KG1 (cell line): ENCODE measurements around the gene GMNN.
"Not testable (repeated sequence)": the region's sequence is repeated elsewhere in the genome, so short reads cannot be mapped to it uniquely, and the experiment has no call there.

Source experiments
- DNase-seq: peaks from one replicate; lab custom pipeline; 2025; lab: John Stamatoyannopoulos, UW

The GMNN gene

GRCh38 chr6:24774696-24775519, at the start of gene GMNN:
GMNN (plus strand) TSS chr6:24774937; CDS start chr6:24777247, 2,310 bp downstream.
- peak; percentile 92 for DNase-seq

DNA sequence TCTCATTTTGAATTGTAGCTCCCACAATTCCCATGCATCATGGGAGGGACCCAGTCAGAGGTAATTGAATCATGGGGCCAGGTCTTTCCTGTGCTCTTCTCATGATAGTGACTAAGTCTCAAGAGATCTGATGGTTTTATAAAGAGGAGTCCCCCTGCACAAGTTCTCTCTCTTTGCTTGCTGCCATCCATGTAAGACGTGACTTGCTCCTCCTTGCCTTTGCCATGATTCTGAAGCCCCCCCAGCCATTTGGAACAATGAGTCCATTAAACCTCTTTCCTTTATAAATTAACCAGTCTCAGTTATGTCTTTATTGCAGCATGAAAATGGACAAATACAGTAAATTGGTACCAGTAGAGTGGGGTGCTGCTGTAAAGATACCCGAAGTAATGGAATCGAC, 44.1 kb upstream of the GMNN start:
- DNase-seq = not testable (repeated sequence)

DNA sequence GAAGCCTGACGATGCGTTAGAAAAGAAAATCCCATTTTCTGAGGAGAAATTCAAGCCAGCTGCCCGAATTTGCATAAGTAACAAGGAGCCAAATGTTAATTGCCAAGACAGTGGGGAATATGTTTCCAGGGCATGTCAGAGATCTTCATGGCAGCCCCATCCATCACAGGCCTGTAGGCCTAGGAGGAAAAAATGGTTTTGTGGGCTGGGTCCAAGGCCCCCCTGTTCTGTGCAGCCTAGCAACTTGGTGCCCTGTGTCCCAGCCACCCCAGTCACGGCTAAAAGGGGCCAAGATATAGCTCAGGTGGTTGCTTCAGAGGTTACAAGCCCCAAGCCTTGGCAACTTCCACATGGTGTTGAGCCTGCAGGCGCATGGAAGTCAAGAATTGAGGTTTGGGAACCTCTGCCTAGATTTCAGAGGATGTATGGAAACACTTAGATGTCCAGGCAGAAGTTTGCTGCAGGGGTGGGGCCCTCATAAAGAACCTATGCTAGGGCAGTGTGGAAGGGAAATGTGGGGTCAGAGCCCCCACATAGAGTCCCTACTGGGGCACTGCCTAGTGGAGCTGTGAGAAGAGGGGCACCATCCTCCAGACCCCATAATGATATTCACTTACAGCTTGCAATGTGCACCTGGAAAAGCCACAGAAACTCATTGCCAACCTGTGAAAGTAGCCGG, 43.1 kb upstream of the GMNN start:
- DNase-seq = not testable (repeated sequence)

DNA sequence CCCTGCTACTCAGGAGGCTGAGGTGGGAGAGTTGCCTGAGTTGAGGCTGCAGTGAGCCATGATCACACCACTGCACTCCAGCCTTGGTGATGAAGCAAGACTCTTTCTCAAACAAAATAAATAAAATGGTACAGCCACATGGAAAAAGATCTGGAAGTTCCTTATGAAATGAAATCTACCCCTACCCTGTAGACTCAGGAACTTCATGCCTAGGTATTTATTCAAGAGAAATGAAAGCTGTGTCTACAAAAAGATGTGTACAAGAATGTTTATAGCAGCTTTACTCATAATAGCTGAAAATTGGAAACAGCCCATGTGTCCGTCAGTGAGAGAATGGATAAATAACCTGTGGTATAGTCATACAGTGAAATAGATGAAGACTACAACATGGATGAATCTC, 40.6 kb upstream of the GMNN start:
- DNase-seq = no peak

DNA sequence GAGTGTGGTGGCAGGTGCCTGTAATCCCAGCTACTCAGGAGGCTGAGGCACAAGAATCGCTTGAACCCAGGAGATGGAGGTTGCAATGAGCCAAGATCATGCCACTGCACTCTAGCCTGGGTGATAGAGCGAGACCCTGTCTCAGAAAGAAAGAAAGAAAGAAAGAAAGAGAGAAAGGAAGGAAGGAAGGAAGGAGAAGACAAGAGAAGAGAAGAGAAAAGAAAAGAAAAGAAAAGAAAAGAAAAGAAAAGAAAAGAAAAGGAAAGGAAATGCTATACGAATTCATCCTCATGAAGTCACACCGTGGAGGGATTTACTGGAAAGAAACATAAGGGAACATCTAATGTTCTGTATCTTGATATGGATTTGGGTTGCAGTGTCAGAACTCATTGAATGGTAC, 40.0 kb upstream of the GMNN start:
- not testable (repeated sequence) for DNase-seq

DNA sequence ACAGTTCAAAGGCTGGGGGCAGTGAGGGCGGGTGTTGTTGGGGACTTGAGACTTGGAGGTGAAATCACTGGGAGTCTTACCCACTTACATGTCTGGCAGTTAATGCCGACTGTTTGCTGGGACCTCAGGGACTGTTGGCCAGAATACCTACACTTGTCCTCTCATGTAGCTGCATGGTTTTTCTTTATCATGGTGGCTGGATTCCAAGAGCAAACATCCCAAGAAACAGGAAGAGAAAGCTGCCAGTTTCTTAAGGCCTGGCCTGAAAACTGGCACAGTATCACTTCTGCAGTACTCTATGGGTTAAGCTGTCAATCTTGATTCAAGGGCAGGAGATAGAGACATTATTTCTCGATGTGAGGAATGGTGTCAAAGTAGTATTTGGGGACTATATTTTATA, 36.0 kb upstream of the GMNN start:
- DNase-seq = no peak

DNA sequence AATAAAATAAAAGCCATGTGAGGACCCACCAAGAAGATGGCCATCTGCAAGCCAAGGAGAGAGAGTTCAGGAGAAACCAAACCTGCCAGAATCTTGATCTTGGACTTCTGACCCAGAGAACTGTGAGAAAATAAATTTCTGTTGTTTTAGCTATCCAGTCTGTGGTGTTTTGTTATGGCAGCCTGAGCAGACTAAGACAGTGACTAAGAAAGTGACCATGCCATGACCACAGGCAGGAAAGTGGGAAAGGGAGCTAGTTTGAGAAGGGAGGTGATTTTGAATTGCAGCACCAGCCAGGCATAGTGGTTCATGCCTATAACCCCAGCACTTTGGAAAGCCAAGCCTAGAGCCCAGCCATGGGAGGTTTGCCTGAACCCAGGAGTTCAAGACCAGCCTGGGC, 33.9 kb upstream of the GMNN start:
- no peak for DNase-seq

- no peak for DNase-seq
Observed at GRCh38 chr6:24742216-24742738, 32.5 kb upstream of the GMNN start.

- no peak for DNase-seq
Observed at GRCh38 chr6:24743265-24743943, 31.3 kb upstream of the GMNN start.

- no peak for DNase-seq
Observed at GRCh38 chr6:24743944-24744335, 30.8 kb upstream of the GMNN start.

DNA sequence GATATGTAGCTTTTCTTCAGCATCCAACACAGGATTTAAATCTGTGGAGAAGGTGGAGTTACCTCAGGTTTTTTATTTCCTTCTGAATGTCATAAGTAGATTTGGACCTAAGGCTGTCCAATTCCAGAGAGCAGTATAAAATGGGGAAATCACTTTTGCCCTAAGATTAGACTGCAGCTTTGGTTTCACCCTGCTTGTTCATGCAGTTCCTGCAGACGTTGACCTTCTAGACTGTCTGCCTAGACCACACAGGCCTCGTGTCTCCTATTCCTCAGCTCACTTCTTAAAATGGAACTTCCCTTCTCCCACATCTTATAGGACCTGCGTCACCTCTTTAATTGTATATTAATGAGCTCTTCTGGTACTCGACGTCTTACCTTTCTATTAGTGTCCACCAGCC, 29.8 kb upstream of the GMNN start:
- no peak for DNase-seq

- no peak for DNase-seq
Observed at GRCh38 chr6:24749297-24749696, 25.4 kb upstream of the GMNN start.

DNA sequence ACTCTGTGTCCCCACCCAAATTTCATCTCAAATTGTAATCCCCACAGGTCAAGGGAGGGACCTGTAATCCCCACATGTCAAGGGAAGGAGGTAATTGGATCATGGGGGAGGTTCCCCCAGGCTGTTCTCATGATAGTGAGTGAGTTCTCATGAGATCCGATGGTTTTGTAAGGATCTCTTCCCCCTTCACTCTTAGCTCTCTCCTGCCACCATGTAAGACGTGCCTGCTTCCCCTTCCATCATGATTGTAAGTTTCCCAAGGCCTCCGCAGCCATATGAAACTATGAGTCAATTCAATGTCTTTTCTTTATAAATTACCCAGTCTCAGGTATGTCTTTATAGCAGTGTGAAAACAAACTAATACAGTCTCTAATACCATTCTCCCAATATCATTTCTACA, 23.9 kb upstream of the GMNN start:
- DNase-seq = not testable (repeated sequence)

DNA sequence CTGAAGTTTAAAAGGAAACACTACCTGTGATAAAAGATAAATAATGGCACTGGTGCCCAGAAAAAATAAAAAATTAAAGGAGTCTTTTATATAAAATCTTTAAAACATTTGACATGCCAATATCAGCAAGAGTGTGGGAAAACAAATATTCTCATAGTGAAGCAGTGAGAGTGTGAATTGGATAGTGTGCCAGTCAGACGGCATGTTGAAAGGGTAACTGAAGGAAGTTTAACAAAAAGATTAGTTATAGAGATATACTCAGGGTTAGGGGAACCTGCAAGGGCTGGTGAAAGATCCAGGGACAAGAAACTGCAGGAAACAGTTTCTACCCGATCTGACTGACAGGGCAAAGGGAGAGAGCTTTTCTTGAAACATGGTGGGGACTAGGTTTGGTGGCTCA, 22.2 kb upstream of the GMNN start:
- DNase-seq = no peak

DNA sequence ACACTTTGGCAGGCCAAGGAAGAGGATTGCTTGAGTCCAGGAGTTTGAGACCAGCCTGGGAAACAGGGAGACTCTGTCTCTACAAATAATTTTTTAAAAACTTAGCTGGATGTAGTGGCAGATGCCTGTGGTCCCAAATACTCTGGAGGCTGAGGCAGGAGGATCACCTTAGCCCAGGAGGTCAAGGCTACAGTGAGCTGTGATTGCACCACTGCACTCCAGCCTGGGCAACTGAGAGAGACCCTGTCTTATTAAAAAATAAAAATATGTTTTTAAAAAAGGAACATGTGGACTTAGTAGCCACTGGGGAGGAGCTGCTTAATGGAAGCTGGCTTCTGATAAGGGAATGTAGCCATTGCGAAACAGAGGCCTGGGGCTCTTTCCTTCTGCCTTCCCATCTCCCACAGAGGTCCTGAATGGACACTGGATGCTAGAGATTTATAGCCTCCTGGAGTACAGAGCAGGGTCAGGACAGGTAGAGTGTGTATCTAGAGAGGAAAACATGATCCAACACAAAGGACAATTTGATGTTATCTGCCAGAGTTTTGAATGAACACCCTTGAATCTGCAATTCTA, 21.7 kb upstream of the GMNN start:
- no peak for DNase-seq

- no peak for DNase-seq
Observed at GRCh38 chr6:24753545-24753944, 21.2 kb upstream of the GMNN start.

DNA sequence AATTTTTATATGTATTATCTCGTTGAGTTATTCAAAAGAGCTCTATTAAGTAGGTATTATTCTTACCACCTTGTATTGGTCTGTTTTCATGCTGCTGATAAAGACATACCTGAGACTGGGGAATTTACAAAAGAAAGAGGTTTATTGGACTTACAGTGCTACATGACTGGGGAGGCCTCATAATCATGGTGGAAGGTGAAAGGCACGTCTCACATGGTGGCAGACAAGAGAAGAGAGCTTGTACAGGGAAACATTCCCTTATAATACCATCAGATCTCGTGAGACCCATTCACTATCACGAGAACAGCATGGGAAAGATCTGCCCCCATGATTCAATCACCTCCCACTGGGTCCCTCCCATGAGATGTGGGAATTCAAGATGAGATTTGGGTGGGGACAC, 20.4 kb upstream of the GMNN start:
- not testable (repeated sequence) for DNase-seq

- no peak for DNase-seq
Observed at GRCh38 chr6:24755279-24755678, 19.5 kb upstream of the GMNN start.

GRCh38 chr6:24757611-24758010, 17.1 kb upstream of the GMNN start:
- DNase-seq = no peak

GRCh38 chr6:24759718-24760117, 15.0 kb upstream of the GMNN start:
- no peak for DNase-seq

DNA sequence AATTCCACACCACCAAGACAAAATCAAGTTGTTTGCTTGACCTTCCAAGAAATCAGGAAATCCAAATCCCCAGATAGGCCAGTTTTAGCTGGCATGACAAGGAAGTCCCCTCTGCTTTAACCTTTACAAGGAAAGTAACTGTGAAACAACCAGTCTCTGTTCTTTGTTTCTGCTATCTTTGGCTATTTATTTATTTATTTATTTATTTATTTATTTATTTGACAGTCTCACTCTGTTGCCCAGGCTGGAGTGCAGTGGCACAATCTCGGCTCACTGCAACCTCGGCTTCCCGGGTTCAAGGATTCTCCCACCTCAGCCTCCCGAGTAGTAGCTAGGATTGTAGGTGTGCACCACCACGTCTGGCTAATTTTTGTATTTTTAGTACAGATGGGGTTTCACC, 14.5 kb upstream of the GMNN start:
- no peak for DNase-seq

- DNase-seq = no peak
Observed at GRCh38 chr6:24761193-24761835, 13.4 kb upstream of the GMNN start.
